SW 1271 (cell line): ENCODE measurements around the gene TMEM218.
"Not testable (repeated sequence)": the region's sequence is repeated elsewhere in the genome, so short reads cannot be mapped to it uniquely, and the experiment has no call there.

Experiments used
- DNase-seq, 2 experiments: peaks; one replicate each; lab custom pipeline; 2025; lab: John Stamatoyannopoulos, UW

Gene TMEM218

GRCh38 chr11:125090151-125090550, 21.3 kb downstream of the TMEM218 start:
- not testable (repeated sequence) for DNase-seq

DNA sequence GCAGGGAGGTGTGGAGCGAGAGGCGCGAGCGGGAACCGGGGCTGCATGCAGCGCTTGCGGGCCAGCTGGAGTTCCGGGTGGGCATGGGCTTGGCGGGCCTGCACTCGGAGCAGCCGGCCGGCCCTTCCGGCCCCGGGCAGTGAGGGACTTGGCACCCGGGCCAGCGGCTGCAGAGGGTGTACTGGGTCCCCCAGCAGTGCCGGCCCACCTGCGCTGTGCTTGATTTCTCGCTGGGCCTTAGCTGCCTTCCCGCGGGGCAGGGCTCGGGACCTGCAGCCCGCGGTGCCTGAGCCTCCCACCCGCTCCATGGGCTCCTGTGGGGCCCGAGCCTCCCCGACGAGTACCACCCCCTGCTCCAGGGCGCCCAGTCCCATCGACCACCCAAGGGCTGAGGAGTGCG, 21.9 kb downstream of the TMEM218 start:
- DNase-seq = not testable (repeated sequence)

GRCh38 chr11:125088576-125089455, 22.6 kb downstream of the TMEM218 start:
- DNase-seq = no peak

DNA sequence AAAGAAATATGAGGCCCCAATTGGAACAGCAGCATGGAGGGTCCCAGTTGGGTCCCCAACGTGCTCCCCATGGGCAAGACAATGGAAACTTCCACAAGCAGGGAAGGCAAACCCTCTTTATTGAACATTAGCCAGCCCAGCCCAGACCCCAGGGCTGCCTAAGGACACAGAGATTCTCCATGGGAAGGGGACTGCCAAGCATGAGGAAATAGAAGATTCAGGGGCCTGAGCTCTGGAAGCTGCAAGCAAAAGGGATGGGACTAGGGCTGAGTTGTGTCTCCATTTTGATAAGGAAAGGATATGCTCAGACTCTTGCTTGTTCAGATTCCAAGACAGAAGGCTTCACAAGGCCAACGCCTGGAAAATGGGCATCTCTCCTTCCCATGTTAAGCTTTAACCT, 23.3 kb downstream of the TMEM218 start:
- DNase-seq = no peak

- no peak for DNase-seq
Observed at GRCh38 chr11:125086633-125087296, 24.7 kb downstream of the TMEM218 start.

DNA sequence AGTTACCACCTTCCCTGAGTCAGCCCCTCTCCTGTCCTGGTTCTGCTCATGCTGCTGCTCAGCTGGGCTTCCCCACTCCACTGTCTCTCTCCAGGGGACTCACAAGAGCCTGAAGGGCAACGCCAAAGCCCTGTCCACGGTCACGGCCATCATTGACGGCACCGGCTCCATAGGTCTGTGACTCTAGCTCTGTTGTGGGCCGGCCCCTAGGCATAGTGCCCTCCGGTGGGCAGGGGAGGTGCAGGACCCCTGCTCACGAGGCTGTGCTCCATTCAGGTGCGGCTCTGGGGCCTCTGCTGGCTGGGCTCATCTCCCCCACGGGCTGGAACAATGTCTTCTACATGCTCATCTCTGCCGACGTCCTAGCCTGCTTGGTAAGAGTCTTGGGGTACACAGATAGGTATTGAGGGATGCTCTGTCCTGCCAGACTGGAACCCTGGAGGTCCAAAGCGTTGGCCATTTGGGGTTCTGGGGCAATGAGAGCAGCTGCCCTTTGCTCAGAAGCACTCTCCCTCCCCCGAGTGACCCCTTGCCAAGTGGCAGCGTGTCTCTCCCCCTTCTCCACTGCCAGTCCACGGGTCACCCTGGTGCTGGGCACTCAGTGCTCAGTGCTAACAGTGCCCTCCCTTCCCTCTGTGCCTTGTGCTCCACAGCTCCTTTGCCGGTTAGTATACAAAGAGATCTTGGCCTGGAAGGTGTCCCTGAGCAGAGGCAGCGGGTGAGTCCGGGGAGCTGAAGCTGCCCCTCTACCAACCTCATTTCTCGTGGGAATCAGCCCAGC, 25.9 kb downstream of the TMEM218 start:
- no peak for DNase-seq

DNA sequence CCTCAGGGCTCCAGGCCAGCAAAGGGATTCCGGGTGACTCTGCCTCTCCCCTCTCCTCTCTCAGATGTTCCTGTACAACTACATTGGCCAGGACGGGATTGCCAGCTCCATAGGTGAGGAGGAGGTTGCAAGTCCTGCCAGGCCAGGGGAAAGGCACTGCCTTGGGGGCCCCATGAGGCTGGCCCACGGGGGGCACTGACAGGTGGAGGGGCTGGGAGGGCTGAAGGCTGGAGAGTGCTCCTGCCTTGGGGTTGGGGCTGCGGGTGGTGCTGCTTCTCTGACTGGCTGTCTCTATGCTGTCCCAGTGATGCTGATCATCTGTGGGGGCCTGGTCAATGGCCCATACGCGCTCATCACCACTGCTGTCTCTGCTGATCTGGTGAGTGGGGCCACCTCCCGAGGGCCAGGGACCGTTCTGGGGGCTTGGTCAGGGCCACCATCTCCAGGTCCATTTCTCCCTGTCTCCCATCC, 26.6 kb downstream of the TMEM218 start:
- DNase-seq = no peak

GRCh38 chr11:125084057-125084416, 27.4 kb downstream of the TMEM218 start:
- DNase-seq = no peak

DNA sequence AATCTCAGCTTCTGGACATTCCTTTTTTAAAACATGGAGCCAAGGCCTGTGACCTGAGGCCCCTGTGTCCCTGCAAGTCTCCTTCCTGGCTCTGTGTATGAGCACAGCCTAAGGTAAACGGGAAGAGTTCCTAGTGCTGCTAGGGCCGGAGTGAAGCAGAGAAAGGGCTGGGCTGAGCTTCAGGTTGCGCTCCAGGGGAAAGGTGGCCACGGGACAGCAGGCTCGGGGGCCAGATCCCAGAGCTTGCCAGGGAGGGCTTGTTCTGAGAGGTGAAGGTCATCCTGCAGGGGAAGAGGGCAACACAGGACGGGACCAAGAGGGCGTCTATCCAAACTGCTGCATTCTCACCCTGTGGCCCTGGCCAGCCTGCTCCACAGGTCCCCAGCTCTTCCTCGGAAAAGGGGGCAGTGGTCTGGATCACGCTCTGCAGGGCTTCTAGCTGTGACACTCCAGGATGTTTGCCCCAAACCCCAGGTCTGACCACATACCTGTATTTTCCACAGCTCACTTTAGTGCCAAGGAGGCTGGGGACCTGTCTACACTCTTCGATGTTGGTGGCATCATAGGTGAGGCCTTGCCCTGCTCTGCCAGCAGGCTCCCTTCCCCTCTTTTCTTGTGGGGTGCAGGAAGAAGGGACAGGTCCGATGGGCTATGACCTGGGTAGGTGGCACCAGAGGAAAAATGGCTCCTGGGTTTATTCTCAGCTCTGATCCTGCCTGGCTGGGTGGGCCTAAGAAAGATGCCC, 27.9 kb downstream of the TMEM218 start:
- no peak for DNase-seq

DNA sequence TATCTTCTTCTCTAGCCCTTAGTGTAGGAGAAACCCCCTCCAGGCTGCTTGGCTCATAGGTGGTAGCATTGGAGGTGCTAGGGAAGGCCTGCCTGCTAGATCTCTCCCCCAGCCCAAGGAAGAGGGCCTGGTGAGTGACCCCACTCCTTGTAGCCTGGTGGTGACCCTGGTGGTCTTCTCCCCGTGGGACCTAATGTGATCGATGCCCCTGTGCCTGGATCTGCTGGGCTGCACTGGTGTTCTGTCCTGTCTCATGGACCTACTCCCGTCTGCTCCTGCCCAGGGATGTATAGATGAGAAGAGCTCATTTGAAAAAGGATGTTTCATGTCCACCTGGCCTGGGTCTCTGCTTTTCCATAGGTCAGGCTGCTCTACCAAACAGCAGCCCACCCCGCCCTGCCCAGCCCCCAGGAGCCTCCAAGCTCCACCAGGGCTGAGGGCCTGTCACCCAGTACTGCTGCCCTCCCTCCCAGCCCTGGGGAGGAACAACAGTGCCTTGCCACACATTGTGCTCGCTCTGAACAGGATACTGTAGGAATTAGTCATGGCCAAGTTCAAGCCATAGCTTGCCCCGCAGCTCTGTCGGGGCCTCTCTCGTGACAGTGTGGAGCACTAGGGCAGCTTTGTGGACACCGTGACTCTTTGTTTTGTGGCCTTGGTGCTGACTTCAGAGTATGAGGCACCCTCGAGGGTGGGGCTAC, 28.7 kb downstream of the TMEM218 start:
- DNase-seq = peak in 1 of 2 experiments; percentile 10

GRCh38 chr11:125082040-125082439, 29.4 kb downstream of the TMEM218 start:
- DNase-seq = no peak

DNA sequence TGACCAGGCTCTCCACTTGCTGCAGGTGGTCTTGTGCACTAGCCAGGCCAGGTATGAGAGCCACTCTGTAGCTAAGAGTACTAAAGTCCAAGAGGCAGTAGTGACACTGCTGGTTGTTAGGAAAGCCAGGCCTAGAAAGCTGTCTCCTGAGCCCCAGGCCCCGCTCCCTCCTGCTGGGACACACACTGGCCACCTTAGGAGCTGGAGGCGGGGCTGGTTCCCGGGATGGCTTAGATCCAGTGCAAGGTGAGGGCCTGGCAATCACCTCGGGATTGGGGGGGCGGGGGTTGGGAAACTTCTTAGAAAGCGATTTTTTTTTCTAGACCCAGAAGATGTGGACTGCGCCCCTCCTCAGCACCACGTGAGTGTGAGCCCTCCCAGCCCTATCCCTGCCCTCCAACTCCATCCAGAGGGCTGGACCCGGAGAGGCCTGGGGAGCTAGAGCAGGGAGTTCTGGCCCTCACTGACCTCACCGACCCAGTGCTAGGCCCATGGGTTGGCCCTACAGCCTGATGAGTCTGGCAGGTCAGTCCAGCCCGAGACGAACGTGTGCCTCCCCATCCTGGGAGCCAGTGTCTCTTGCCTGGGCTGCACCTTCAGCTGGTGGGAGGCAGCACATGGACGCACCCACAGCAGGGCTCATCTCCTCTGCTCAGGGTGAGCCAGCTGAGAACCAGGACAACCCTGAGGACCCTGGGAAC, 30.2 kb downstream of the TMEM218 start:
- no peak for DNase-seq

DNA sequence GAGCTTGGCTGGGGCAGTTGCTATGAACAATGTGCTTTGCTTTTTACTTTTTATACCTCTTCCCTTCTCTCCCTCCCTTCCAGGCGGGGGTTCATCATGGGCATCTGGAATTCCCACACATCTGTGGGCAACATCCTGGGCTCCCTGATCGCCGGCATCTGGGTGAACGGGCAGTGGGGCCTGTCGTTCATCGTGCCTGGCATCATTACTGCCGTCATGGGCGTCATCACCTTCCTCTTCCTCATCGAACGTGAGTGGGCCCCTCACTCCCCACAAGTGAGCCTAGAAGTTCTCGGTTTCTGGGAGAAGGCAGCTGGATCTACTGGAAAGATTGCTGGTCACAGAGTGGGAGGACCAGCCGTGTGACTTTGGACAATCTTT, 30.9 kb downstream of the TMEM218 start:
- DNase-seq = no peak

DNA sequence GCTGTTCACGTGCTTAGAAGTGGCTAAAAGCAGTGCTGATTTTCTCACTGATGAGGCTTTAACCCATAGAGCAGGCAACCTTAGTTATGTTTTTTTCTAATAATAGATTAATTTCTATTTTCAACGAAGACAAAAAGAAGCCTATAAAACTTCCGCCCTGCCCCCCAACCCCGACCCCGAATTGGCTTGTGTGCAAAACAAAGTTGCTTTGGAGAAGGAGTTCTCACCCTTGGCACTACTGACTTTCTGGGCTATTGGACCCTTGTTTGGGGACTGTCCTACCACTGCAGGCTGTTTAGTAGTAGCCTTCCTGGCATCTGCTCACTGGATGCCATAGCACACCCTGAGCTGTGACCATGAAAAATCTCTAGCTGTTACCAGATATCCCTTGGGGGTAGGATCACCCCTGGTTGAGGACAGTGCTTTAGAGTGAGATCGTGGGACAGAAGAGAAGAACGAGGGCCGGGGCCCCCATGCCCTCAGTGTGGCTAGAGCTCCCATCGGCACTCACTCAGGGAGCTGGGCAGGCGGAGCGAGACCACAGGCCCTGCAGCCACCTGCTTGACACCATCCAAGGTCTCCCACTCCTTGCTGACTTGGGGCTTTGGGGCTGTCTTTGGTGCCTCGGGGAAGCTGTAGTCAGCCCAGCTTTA, 31.4 kb downstream of the TMEM218 start:
- DNase-seq = no peak

- DNase-seq = no peak
Observed at GRCh38 chr11:125079151-125079877, 32.1 kb downstream of the TMEM218 start.

- no peak for DNase-seq
Observed at GRCh38 chr11:125078516-125079140, 32.8 kb downstream of the TMEM218 start.

GRCh38 chr11:125078016-125078415, 33.4 kb downstream of the TMEM218 start:
- DNase-seq = no peak

- no peak for DNase-seq
Observed at GRCh38 chr11:125076378-125076945, 35.0 kb downstream of the TMEM218 start.
